Occipital lobe (tissue), 2 donors: ENCODE data around the gene GPM6B. TPM values are rescaled to one million over a fixed set of nuclear protein-coding genes. Genes with fewer than 3 reads are reported as not detected.

ENCODE experiments used
- DNase-seq: peaks from one replicate; lab custom pipeline; 2025; lab: John Stamatoyannopoulos, UW
- total RNA-seq: library from RNA; depleted of rRNA; stranded (reverse); fragments of >200 nt; gene quantifications from one replicate; pipeline ENCODE4 v1.2.3, GENCODE V29; 2014

Gene GPM6B
- total RNA-seq, 1 donor from 2014 or later: 418 TPM

GRCh38 chrX:13824746-13825145 lies 7.9 kb upstream of the GPM6B start:
- DNase-seq: no peak

- DNase-seq: no peak
Measured at GRCh38 chrX:13821738-13822137, 4.8 kb upstream of the GPM6B start.

GRCh38 chrX:13816176-13816575 lies 717 bp downstream of the GPM6B start:
- DNase-seq: no peak

- no peak for DNase-seq
Measured at GRCh38 chrX:13815664-13816063, 1.2 kb downstream of the GPM6B start.

- DNase-seq: no peak
Measured at GRCh38 chrX:13808865-13809264, 8.0 kb downstream of the GPM6B start.

GRCh38 chrX:13808293-13808692 lies 8.6 kb downstream of the GPM6B start:
- DNase-seq: no peak

GRCh38 chrX:13805241-13805640 lies 11.7 kb downstream of the GPM6B start:
- no peak for DNase-seq

- DNase-seq: no peak
Measured at GRCh38 chrX:13803116-13803515, 13.8 kb downstream of the GPM6B start.

GRCh38 chrX:13798184-13798583 lies 18.7 kb downstream of the GPM6B start:
- no peak for DNase-seq

- DNase-seq: peak; percentile 17
Measured at GRCh38 chrX:13797512-13797911, 19.4 kb downstream of the GPM6B start.

GRCh38 chrX:13794417-13794816 lies 22.5 kb downstream of the GPM6B start:
- no peak for DNase-seq

GRCh38 chrX:13793897-13794296 lies 23.0 kb downstream of the GPM6B start:
- no peak for DNase-seq

GRCh38 chrX:13791559-13791958 lies 25.3 kb downstream of the GPM6B start:
- peak; percentile 14 for DNase-seq

GRCh38 chrX:13791145-13791544 lies 25.7 kb downstream of the GPM6B start:
- no peak for DNase-seq

GRCh38 chrX:13790206-13791131 lies 26.4 kb downstream of the GPM6B start:
- no peak for DNase-seq

- DNase-seq: no peak
Measured at GRCh38 chrX:13786048-13786447, 30.8 kb downstream of the GPM6B start.

GRCh38 chrX:13780868-13781427 lies 35.9 kb downstream of the GPM6B start:
- DNase-seq: peak; percentile 16

- no peak for DNase-seq
Measured at GRCh38 chrX:13778916-13779315, 38.0 kb downstream of the GPM6B start.

GRCh38 chrX:13776387-13776786 lies 40.5 kb downstream of the GPM6B start:
- DNase-seq: no peak

GRCh38 chrX:13775837-13776236 lies 41.1 kb downstream of the GPM6B start:
- DNase-seq: no peak

- DNase-seq: no peak
Measured at GRCh38 chrX:13774696-13775095, 42.2 kb downstream of the GPM6B start.

- DNase-seq: no peak
Measured at GRCh38 chrX:13770013-13770535, 46.8 kb downstream of the GPM6B start.

- no peak for DNase-seq
Measured at GRCh38 chrX:13768939-13769338, 48.0 kb downstream of the GPM6B start.
